HG03457 (cell line): Measurements from ENCODE around the gene VTI1A.
"Not testable (repeated sequence)": the region's sequence is repeated elsewhere in the genome, so short reads cannot be mapped to it uniquely, and the experiment has no call there.

Experiments used
- ATAC-seq: cut with Tn5 transposase; IDR thresholded peaks from one replicate; pipeline ENCODE4 v1.9.1; 2021; ENCODE audit warnings: moderate number of reproducible peaks; ENCODE audit not compliant: unreplicated experiment

Gene VTI1A

GRCh38 chr10:112584276-112584675 is 137.3 kb downstream of the VTI1A start:
- ATAC-seq: no peak

- no peak for ATAC-seq
These were observed 138.1 kb downstream of the VTI1A start for GRCh38 chr10:112585126-112585525.

GRCh38 chr10:112585960-112586359 is 138.9 kb downstream of the VTI1A start:
- no peak for ATAC-seq

GRCh38 chr10:112587729-112588128 is 140.7 kb downstream of the VTI1A start:
- no peak for ATAC-seq

- no peak for ATAC-seq
These were observed 141.4 kb downstream of the VTI1A start for GRCh38 chr10:112588225-112588990.

GRCh38 chr10:112589081-112589480 is 142.1 kb downstream of the VTI1A start:
- no peak for ATAC-seq

- not testable (repeated sequence) for ATAC-seq
These were observed 143.8 kb downstream of the VTI1A start for GRCh38 chr10:112590786-112591185.

GRCh38 chr10:112593023-112593422 is 146.0 kb downstream of the VTI1A start:
- ATAC-seq: no peak

- no peak for ATAC-seq
These were observed 154.4 kb downstream of the VTI1A start for GRCh38 chr10:112601214-112602090.

GRCh38 chr10:112603062-112603461 is 156.0 kb downstream of the VTI1A start:
- no peak for ATAC-seq

- no peak for ATAC-seq
These were observed 158.0 kb downstream of the VTI1A start for GRCh38 chr10:112605063-112605462.

- ATAC-seq: no peak
These were observed 160.5 kb downstream of the VTI1A start for GRCh38 chr10:112607506-112607905.

GRCh38 chr10:112613620-112614019 is 166.6 kb downstream of the VTI1A start:
- no peak for ATAC-seq

- ATAC-seq: no peak
These were observed 167.1 kb downstream of the VTI1A start for GRCh38 chr10:112614072-112614471.

- no peak for ATAC-seq
These were observed 167.6 kb downstream of the VTI1A start for GRCh38 chr10:112614586-112614985.

GRCh38 chr10:112615269-112615668 is 168.3 kb downstream of the VTI1A start:
- no peak for ATAC-seq

- ATAC-seq: no peak
These were observed 169.6 kb downstream of the VTI1A start for GRCh38 chr10:112616647-112617046.

- ATAC-seq: no peak
These were observed 171.8 kb downstream of the VTI1A start for GRCh38 chr10:112618814-112619213.

- ATAC-seq: no peak
These were observed 172.5 kb downstream of the VTI1A start for GRCh38 chr10:112619556-112619955.

- no peak for ATAC-seq
These were observed 175.8 kb downstream of the VTI1A start for GRCh38 chr10:112622786-112623185.

GRCh38 chr10:112624546-112625048 is 177.6 kb downstream of the VTI1A start:
- no peak for ATAC-seq
